WTC11 (cell line): Measurements from ENCODE around the gene SPATA13. TPM values are rescaled to one million over a fixed set of nuclear protein-coding genes. Genes with fewer than 3 reads are reported as not detected.

ENCODE experiments used
- ATAC-seq: fragments of 200-7000 bp; cut with Tn5 transposase; 2 replicates; pipeline ENCODE4 v1.10.0; 2021; ENCODE audit warnings: mild to moderate bottlenecking, moderate library complexity
- CTCF ChIA-PET: fragments of 300-600 bp; sonication (Branson Sonifier 250); formaldehyde crosslinking; loops from one replicate; lab custom pipeline; 2021; ENCODE audit warnings: antibody characterized with exemption; lab: Charles Lee
- POLR2A ChIA-PET: fragments of 350-600 bp; sonication (Branson Sonifier 250); formaldehyde crosslinking; loops from one replicate; lab custom pipeline; 2021; ENCODE audit warnings: antibody characterized with exemption; lab: Charles Lee
- DNase-seq: peaks from one replicate; pipeline ENCODE4 v3.0.0; 2021; ENCODE audit warnings: low spot score
- H3K27ac Mint-ChIP-seq: 2 replicates; pipeline ENCODE4 v1.8.0; 2021; ENCODE audit warnings: mixed read lengths
- H3K27me3 Mint-ChIP-seq: 2 replicates; pipeline ENCODE4 v1.8.0; 2021; ENCODE audit warnings: low read depth, mild to moderate bottlenecking, moderate library complexity, mixed read lengths
- H3K36me3 Mint-ChIP-seq: 2 replicates; pipeline ENCODE4 v1.8.0; 2021; ENCODE audit warnings: mixed read lengths
- H3K4me1 Mint-ChIP-seq: 2 replicates; pipeline ENCODE4 v1.8.0; 2022; ENCODE audit warnings: mixed read lengths
- H3K4me3 Mint-ChIP-seq: 2 replicates; pipeline ENCODE4 v1.8.0; 2021; ENCODE audit warnings: mild to moderate bottlenecking, moderate library complexity, mixed read lengths
- H3K9me3 Mint-ChIP-seq: 2 replicates; pipeline ENCODE4 v1.8.0; 2021; ENCODE audit warnings: mixed read lengths
- ESRRA ChIP-seq: sonication (generic); formaldehyde crosslinking; IDR thresholded peaks from 2 replicates; pipeline ENCODE4 v1.8.1; 2022; ENCODE audit warnings: mild to moderate bottlenecking, missing genetic modification reagents, borderline replicate concordance
- FOXJ3 ChIP-seq: sonication (generic); formaldehyde crosslinking; IDR thresholded peaks from 2 replicates; pipeline ENCODE4 v1.9.0; 2021; ENCODE audit warnings: missing genetic modification reagents, mild to moderate bottlenecking, borderline replicate concordance
- FOXP1 ChIP-seq: sonication (generic); formaldehyde crosslinking; IDR thresholded peaks from 2 replicates; pipeline ENCODE4 v1.8.0; 2022; ENCODE audit warnings: missing genetic modification reagents, mild to moderate bottlenecking, moderate library complexity, borderline replicate concordance
- NFE2L1 ChIP-seq: sonication (generic); formaldehyde crosslinking; IDR thresholded peaks from 2 replicates; pipeline ENCODE4 v1.8.1; 2023; ENCODE audit warnings: missing genetic modification reagents
- NR2C2 ChIP-seq: sonication (generic); formaldehyde crosslinking; IDR thresholded peaks from 2 replicates; pipeline ENCODE4 v1.8.0; 2022; ENCODE audit warnings: mild to moderate bottlenecking, missing genetic modification reagents
- SMAD4 ChIP-seq: sonication (generic); formaldehyde crosslinking; IDR thresholded peaks from 2 replicates; pipeline ENCODE4 v1.8.0; 2022; ENCODE audit warnings: mild to moderate bottlenecking, missing genetic modification reagents
- SP1 ChIP-seq: sonication (generic); formaldehyde crosslinking; conservative IDR thresholded peaks from 2 replicates; pipeline ENCODE4 v1.8.1; 2022; ENCODE audit warnings: missing genetic modification reagents
- TEAD4 ChIP-seq: sonication (generic); formaldehyde crosslinking; IDR thresholded peaks from 2 replicates; pipeline ENCODE4 v1.8.0; 2022; ENCODE audit warnings: mild to moderate bottlenecking, missing genetic modification reagents
- ZNF232 ChIP-seq: sonication (generic); formaldehyde crosslinking; IDR thresholded peaks from 2 replicates; pipeline ENCODE4 v1.8.0; 2022; ENCODE audit warnings: mild to moderate bottlenecking, missing genetic modification reagents
- ZNF416 ChIP-seq: fragments of 250-450 bp; sonication (Bioruptor Pico); IDR thresholded peaks from 2 replicates; pipeline ENCODE4 v1.9.0; 2021; ENCODE audit warnings: mild to moderate bottlenecking, inconsistent platforms
- total RNA-seq: library from RNA; stranded (reverse); gene quantifications from 3 replicates; pipeline ENCODE4 v1.2.3, GENCODE V29; 2021
- TF ChIP-seq, protein P1 (sequence below): fragments of 250-450 bp; sonication (Bioruptor Pico); IDR thresholded peaks from 2 replicates; pipeline ENCODE4 v2.1.2; 2022; ENCODE audit warnings: mild to moderate bottlenecking, moderate library complexity
- TF ChIP-seq, protein P2 (sequence below): fragments of 250-450 bp; sonication (Bioruptor Pico); IDR thresholded peaks from 2 replicates; pipeline ENCODE4 v1.9.0; 2021; ENCODE audit warnings: mild to moderate bottlenecking
- TF ChIP-seq, protein P3 (sequence below): sonication (generic); formaldehyde crosslinking; IDR thresholded peaks from 2 replicates; pipeline ENCODE4 v1.8.0; 2022; ENCODE audit warnings: mild to moderate bottlenecking, missing genetic modification reagents
- TF ChIP-seq, protein P4 (sequence below): sonication (generic); formaldehyde crosslinking; IDR thresholded peaks from 2 replicates; pipeline ENCODE4 v1.8.1; 2023; ENCODE audit warnings: mild to moderate bottlenecking, missing genetic modification reagents, moderate library complexity
- TF ChIP-seq, protein P5 (sequence below): sonication (generic); formaldehyde crosslinking; IDR thresholded peaks from 2 replicates; pipeline ENCODE4 v1.8.0; 2023; ENCODE audit warnings: missing genetic modification reagents
- TF ChIP-seq, protein P6 (sequence below): sonication (generic); formaldehyde crosslinking; IDR thresholded peaks from 2 replicates; pipeline ENCODE4 v1.8.1; 2022; ENCODE audit warnings: low read depth, mild to moderate bottlenecking, moderate library complexity, missing genetic modification reagents, borderline replicate concordance
- TF ChIP-seq, protein P7 (sequence below): sonication (generic); formaldehyde crosslinking; conservative IDR thresholded peaks from 2 replicates; pipeline ENCODE4 v1.8.1; 2022; ENCODE audit warnings: mild to moderate bottlenecking, missing genetic modification reagents
- TF ChIP-seq, protein P8 (sequence below): sonication (generic); formaldehyde crosslinking; IDR thresholded peaks from 2 replicates; pipeline ENCODE4 v1.8.1; 2022; ENCODE audit warnings: missing genetic modification reagents, borderline replicate concordance

SPATA13 gene
- total RNA-seq, 1 experiment from 2014 or later, result 29.0 TPM

DNA sequence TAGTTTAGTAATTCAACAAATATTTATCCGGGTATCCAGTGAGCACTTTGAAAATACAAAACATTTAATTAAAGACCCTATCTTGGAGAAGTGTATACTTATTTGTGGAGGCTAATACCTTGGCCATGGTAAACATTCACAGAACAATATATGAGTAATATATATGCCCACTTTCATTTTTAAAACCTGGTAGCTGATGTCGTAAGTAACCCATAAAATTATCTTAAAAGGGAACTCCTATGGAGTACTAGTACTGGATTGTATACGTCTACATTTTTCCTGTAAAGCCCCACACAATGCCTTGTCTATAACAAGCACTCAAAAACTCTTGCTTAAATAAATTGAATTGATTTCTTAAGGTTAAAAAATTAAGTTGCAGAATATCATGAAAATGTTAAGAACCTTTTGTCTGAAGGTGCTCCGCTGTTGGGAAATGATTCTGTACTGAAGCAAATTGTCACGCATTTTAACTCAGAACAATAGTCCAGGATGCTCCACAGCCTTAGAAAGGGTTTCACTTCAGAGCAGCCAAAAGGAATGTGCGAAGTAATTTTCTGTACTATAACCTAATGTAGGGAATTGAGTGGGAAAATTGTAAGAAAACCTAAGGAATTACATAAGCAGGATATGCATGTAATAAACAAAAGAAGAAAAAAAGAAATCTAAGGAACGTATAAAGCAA, 90.0 kb downstream of the SPATA13 start:
- ATAC-seq (no peak), DNase-seq (no peak)
- TF ChIP-seq FOXJ3 (CRISPR knock-in tag) (no peak), FOXP1 (CRISPR knock-in tag) (no peak), NR2C2 (CRISPR knock-in tag) (no peak), SMAD4 (CRISPR knock-in tag) (no peak)
- TF ChIP-seq, protein P1, sequence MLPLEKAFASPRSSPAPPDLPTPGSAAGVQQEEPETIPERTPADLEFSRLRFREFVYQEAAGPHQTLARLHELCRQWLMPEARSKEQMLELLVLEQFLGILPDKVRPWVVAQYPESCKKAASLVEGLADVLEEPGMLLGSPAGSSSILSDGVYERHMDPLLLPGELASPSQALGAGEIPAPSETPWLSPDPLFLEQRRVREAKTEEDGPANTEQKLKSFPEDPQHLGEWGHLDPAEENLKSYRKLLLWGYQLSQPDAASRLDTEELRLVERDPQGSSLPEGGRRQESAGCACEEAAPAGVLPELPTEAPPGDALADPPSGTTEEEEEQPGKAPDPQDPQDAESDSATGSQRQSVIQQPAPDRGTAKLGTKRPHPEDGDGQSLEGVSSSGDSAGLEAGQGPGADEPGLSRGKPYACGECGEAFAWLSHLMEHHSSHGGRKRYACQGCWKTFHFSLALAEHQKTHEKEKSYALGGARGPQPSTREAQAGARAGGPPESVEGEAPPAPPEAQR (CRISPR knock-in tag), result no peak
- no peak overlapping the region; the same call in 1 of the 2 replicates for H3K27ac Mint-ChIP-seq
- POLR2A ChIA-PET, result no interaction called here
- peaks cover 2% of the 10 kb centered on the region for H3K36me3 Mint-ChIP-seq
- H3K4me3 Mint-ChIP-seq, result no peak overlapping the region
- no peaks in the 10 kb centered on the region; the same call in 1 of the 2 replicates for H3K27me3 Mint-ChIP-seq
- H3K9me3 Mint-ChIP-seq, result no peaks in the 10 kb centered on the region
- H3K4me1 Mint-ChIP-seq, result peaks cover 29% of the 10 kb centered on the region
- CTCF ChIA-PET, result interaction anchor here (1.3 to 1.4 kb wide), 2 partner anchors 22 to 23 kb away, joined by 3 to 4 read pairs; no protein-coding TSS in a partner anchor

DNA sequence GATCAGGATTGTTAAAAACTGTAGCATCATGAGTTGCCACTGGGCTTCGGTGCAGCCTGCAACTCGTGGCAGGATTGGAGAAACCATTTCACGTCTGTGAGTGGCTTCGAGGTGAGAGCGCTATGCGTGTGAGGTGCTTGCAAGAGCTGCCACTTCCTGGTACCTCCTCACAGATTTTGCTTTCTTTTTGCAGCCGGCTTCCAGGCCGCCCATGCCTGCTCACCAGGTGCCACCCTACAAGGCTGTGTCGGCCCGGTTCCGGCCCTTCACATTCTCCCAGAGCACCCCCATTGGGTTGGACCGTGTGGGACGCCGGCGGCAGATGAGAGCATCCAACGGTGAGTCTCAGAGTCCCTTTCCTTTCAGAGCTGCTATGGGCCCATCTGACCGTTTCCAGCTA, 91.0 kb downstream of the SPATA13 start:
- DNase-seq, result no peak
- TF ChIP-seq, protein P2, sequence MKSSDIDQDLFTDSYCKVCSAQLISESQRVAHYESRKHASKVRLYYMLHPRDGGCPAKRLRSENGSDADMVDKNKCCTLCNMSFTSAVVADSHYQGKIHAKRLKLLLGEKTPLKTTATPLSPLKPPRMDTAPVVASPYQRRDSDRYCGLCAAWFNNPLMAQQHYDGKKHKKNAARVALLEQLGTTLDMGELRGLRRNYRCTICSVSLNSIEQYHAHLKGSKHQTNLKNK (CRISPR knock-in tag), result no peak
- TF ChIP-seq, protein P1 (CRISPR knock-in tag), result no peak
- no peak for TF ChIP-seq SP1 (CRISPR knock-in tag)
- TF ChIP-seq ZNF232, result no peak
- TF ChIP-seq TEAD4, result no peak
- TF ChIP-seq, protein P3, sequence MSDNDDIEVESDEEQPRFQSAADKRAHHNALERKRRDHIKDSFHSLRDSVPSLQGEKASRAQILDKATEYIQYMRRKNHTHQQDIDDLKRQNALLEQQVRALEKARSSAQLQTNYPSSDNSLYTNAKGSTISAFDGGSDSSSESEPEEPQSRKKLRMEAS, result no peak
- no peak for TF ChIP-seq ZNF416
- TF ChIP-seq, protein P4, sequence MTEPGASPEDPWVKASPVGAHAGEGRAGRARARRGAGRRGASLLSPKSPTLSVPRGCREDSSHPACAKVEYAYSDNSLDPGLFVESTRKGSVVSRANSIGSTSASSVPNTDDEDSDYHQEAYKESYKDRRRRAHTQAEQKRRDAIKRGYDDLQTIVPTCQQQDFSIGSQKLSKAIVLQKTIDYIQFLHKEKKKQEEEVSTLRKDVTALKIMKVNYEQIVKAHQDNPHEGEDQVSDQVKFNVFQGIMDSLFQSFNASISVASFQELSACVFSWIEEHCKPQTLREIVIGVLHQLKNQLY (CRISPR knock-in tag), result no peak
- TF ChIP-seq NFE2L1 (CRISPR knock-in tag), result no peak
- Mint-ChIP-seq H3K9me3 (no peaks in the 10 kb centered on the region), H3K4me1 (peaks cover 23% of the 10 kb centered on the region), H3K27ac (no peak overlapping the region), H3K4me3 (no peak overlapping the region), H3K27me3 (no peaks in the 10 kb centered on the region; the same call in 1 of the 2 replicates), H3K36me3 (peaks cover 2% of the 10 kb centered on the region)
- CTCF ChIA-PET, result no interaction called here
- no peak for ATAC-seq
- POLR2A ChIA-PET, result no interaction called here

DNA sequence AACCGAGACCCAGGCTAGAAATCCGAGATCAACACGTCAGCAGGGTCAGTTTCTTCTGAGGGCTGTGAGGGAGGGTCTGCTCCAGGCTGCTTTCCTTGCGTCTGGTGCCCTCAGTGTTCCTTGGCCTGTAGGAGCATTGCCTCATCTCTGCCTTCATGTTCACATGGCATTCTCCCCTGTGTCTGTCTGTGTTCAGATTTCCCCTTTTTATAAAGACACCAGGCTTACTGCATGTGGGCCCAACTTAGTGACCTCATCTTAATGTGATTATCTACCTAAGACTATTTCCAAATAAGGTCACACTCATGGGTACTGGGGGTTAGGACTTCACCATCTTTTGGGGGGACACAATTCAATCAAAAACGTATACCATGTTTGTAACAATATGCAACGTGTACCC, 91.6 kb downstream of the SPATA13 start:
- H3K36me3 Mint-ChIP-seq, result peaks cover 5% of the 10 kb centered on the region
- H3K4me3 Mint-ChIP-seq, result no peak overlapping the region
- no peak overlapping the region for H3K27ac Mint-ChIP-seq
- DNase-seq (no peak), ATAC-seq (no peak)
- H3K4me1 Mint-ChIP-seq, result peaks cover 18% of the 10 kb centered on the region
- POLR2A ChIA-PET, result no interaction called here
- H3K9me3 Mint-ChIP-seq, result no peaks in the 10 kb centered on the region
- no peaks in the 10 kb centered on the region for H3K27me3 Mint-ChIP-seq
- CTCF ChIA-PET, result no interaction called here
- TF ChIP-seq, protein P5, sequence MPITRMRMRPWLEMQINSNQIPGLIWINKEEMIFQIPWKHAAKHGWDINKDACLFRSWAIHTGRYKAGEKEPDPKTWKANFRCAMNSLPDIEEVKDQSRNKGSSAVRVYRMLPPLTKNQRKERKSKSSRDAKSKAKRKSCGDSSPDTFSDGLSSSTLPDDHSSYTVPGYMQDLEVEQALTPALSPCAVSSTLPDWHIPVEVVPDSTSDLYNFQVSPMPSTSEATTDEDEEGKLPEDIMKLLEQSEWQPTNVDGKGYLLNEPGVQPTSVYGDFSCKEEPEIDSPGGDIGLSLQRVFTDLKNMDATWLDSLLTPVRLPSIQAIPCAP (CRISPR knock-in tag), result no peak
- TF ChIP-seq, protein P6, sequence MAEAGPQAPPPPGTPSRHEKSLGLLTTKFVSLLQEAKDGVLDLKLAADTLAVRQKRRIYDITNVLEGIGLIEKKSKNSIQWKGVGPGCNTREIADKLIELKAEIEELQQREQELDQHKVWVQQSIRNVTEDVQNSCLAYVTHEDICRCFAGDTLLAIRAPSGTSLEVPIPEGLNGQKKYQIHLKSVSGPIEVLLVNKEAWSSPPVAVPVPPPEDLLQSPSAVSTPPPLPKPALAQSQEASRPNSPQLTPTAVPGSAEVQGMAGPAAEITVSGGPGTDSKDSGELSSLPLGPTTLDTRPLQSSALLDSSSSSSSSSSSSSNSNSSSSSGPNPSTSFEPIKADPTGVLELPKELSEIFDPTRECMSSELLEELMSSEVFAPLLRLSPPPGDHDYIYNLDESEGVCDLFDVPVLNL (CRISPR knock-in tag), result no peak
- TF ChIP-seq ZNF416 (no peak), ESRRA (no peak)
- TF ChIP-seq, protein P7, sequence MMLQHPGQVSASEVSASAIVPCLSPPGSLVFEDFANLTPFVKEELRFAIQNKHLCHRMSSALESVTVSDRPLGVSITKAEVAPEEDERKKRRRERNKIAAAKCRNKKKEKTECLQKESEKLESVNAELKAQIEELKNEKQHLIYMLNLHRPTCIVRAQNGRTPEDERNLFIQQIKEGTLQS (CRISPR knock-in tag), result no peak
- TF ChIP-seq, protein P8, sequence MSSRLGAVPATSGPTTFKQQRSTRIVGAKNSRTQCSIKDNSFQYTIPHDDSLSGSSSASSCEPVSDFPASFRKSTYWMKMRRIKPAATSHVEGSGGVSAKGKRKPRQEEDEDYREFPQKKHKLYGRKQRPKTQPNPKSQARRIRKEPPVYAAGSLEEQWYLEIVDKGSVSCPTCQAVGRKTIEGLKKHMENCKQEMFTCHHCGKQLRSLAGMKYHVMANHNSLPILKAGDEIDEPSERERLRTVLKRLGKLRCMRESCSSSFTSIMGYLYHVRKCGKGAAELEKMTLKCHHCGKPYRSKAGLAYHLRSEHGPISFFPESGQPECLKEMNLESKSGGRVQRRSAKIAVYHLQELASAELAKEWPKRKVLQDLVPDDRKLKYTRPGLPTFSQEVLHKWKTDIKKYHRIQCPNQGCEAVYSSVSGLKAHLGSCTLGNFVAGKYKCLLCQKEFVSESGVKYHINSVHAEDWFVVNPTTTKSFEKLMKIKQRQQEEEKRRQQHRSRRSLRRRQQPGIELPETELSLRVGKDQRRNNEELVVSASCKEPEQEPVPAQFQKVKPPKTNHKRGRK (CRISPR knock-in tag), result no peak
